H9 (cell line): ENCODE data around the gene ADGRG4. TPM values are rescaled to one million over a fixed set of nuclear protein-coding genes. Genes with fewer than 3 reads are reported as not detected.

Experiments
- DNase-seq: peaks from one replicate; pipeline ENCODE4 v3.0.0-alpha.2; 2017
- H2AFZ ChIP-seq: one replicate; pipeline ENCODE4 v1.6.1; 2013; ENCODE audit warnings: mild to moderate bottlenecking, low read length, control low read depth, moderate library complexity
- H2AK5ac ChIP-seq: 2 replicates; pipeline ENCODE4 v1.6.1; 2013; ENCODE audit warnings: low read length, control low read depth, mixed read lengths; ENCODE audit not compliant: insufficient read length
- H2BK120ac ChIP-seq: one replicate; pipeline ENCODE4 v1.6.1; 2013; ENCODE audit warnings: low read depth, mild to moderate bottlenecking, low read length, control low read depth, inconsistent platforms; ENCODE audit not compliant: poor library complexity, severe bottlenecking
- H2BK12ac ChIP-seq: 2 replicates; pipeline ENCODE4 v1.6.1; 2013; ENCODE audit warnings: low read length, control low read depth, mixed read lengths, low read depth; ENCODE audit not compliant: insufficient read length
- H2BK15ac ChIP-seq: 2 replicates; pipeline ENCODE4 v1.6.1; 2013; ENCODE audit warnings: low read depth, low read length, control low read depth
- H2BK20ac ChIP-seq: one replicate; pipeline ENCODE4 v1.6.1; 2013; ENCODE audit warnings: low read depth, mild to moderate bottlenecking, low read length, control low read depth, inconsistent platforms; ENCODE audit not compliant: poor library complexity, severe bottlenecking
- H2BK5ac ChIP-seq: 2 replicates; pipeline ENCODE4 v1.6.1; 2013; ENCODE audit warnings: low read length, control low read depth, mixed read lengths; ENCODE audit not compliant: insufficient read length
- H3K14ac ChIP-seq: 2 replicates; pipeline ENCODE4 v1.6.1; 2013; ENCODE audit warnings: low read length, control low read depth; ENCODE audit not compliant: insufficient read depth
- H3K18ac ChIP-seq: 2 replicates; pipeline ENCODE4 v1.6.1; 2013; ENCODE audit warnings: low read depth, mild to moderate bottlenecking, mixed read lengths, low read length, control low read depth; ENCODE audit not compliant: insufficient read length
- H3K23ac ChIP-seq: 2 replicates; pipeline ENCODE4 v1.6.1; 2013; ENCODE audit warnings: low read length, control low read depth, mixed read lengths, low read depth; ENCODE audit not compliant: insufficient read length
- H3K23me2 ChIP-seq: 2 replicates; pipeline ENCODE4 v1.6.1; 2013; ENCODE audit warnings: low read depth, mild to moderate bottlenecking, mixed read lengths, low read length, control low read depth; ENCODE audit not compliant: insufficient read length, poor library complexity, severe bottlenecking
- H3K27ac ChIP-seq: 2 replicates; pipeline ENCODE4 v1.5.1; 2013; ENCODE audit warnings: low read length, control low read depth, mixed read lengths, low read depth; ENCODE audit not compliant: insufficient read length
- H3K27me3 ChIP-seq: 2 replicates; pipeline ENCODE4 v1.6.1; 2013; ENCODE audit warnings: low read length, control low read depth, inconsistent platforms; ENCODE audit not compliant: insufficient read depth
- H3K4ac ChIP-seq: 2 replicates; pipeline ENCODE4 v1.6.1; 2013; ENCODE audit warnings: low read depth, mild to moderate bottlenecking, control low read depth, inconsistent platforms, low read length, moderate library complexity
- H3K4me1 ChIP-seq: 2 replicates; pipeline ENCODE4 v1.6.1; 2013; ENCODE audit warnings: low read length, control low read depth, inconsistent platforms; ENCODE audit not compliant: insufficient read depth
- H3K4me2 ChIP-seq: 2 replicates; pipeline ENCODE4 v1.6.1; 2013; ENCODE audit warnings: low read length, control low read depth, mixed read lengths; ENCODE audit not compliant: insufficient read length, insufficient read depth
- H3K56ac ChIP-seq: 2 replicates; pipeline ENCODE4 v1.6.1; 2013; ENCODE audit warnings: low read depth, mild to moderate bottlenecking, mixed read lengths, low read length, control low read depth; ENCODE audit not compliant: insufficient read length
- H3K79me1 ChIP-seq: 2 replicates; pipeline ENCODE4 v1.6.1; 2013; ENCODE audit warnings: low read depth, mild to moderate bottlenecking, moderate library complexity, low read length, control low read depth, inconsistent platforms; ENCODE audit not compliant: insufficient read depth, poor library complexity, severe bottlenecking
- H3K79me2 ChIP-seq: 2 replicates; pipeline ENCODE4 v1.6.1; 2013; ENCODE audit warnings: low read length, control low read depth, inconsistent platforms; ENCODE audit not compliant: insufficient read depth
- H3K9ac ChIP-seq: 2 replicates; pipeline ENCODE4 v1.6.1; 2013; ENCODE audit warnings: low read length, control low read depth, mixed read lengths; ENCODE audit not compliant: insufficient read length; ENCODE audit errors: extremely low read depth
- H3K9me3 ChIP-seq: one replicate; pipeline ENCODE4 v1.6.1; 2013; ENCODE audit warnings: low read depth, low read length, inconsistent platforms; ENCODE audit not compliant: control insufficient read depth
- H3T11ph ChIP-seq: one replicate; pipeline ENCODE4 v1.6.1; 2013; ENCODE audit warnings: mild to moderate bottlenecking, low read length, control low read depth, inconsistent platforms
- H4K20me1 ChIP-seq: one replicate; pipeline ENCODE4 v1.6.1; 2013; ENCODE audit not compliant: control insufficient read depth, insufficient read length, insufficient read depth
- H4K5ac ChIP-seq: 2 replicates; pipeline ENCODE4 v1.6.1; 2013; ENCODE audit warnings: low read depth, mild to moderate bottlenecking, mixed read lengths, low read length, control low read depth; ENCODE audit not compliant: insufficient read length
- H4K8ac ChIP-seq: replicated peaks from 2 replicates; pipeline ENCODE4 v1.6.1; 2013; ENCODE audit warnings: low read length, control low read depth, mixed read lengths, low read depth; ENCODE audit not compliant: insufficient read length
- H4K91ac ChIP-seq: 2 replicates; pipeline ENCODE4 v1.6.1; 2013; ENCODE audit warnings: low read depth, mild to moderate bottlenecking, moderate library complexity, mixed read lengths, low read length, control low read depth; ENCODE audit not compliant: insufficient read length
- H3K27ac Mint-ChIP-seq, 3 experiments: 2 replicates in 2 of 3; 3 replicates in 1 of 3; pipeline ENCODE4 v1.8.0; 2020 to 2021; ENCODE audit warnings: mixed read lengths in 3 of 3, mild to moderate bottlenecking in 1 of 3, moderate library complexity in 1 of 3
- H3K27me3 Mint-ChIP-seq: 2 replicates; pipeline ENCODE4 v1.8.0; 2021; ENCODE audit warnings: low read depth, mild to moderate bottlenecking, moderate library complexity, mixed read lengths
- H3K36me3 Mint-ChIP-seq, 3 experiments: 2 replicates in 2 of 3; 3 replicates in 1 of 3; pipeline ENCODE4 v1.8.0; 2020 to 2021; ENCODE audit warnings: low read depth in 3 of 3, mixed read lengths in 3 of 3; ENCODE audit not compliant: insufficient read depth in 1 of 3
- H3K4me1 Mint-ChIP-seq, 2 experiments: 2 replicates each; pipeline ENCODE4 v1.8.0; 2020; ENCODE audit warnings: mixed read lengths in 2 of 2
- H3K4me3 Mint-ChIP-seq, 2 experiments: 2 replicates in 1 of 2; 3 replicates in 1 of 2; pipeline ENCODE4 v1.8.0; 2020 to 2021; ENCODE audit warnings: mild to moderate bottlenecking in 2 of 2, mixed read lengths in 2 of 2, moderate library complexity in 1 of 2
- H3K9me3 Mint-ChIP-seq, 2 experiments: 2 replicates in 1 of 2; 3 replicates in 1 of 2; pipeline ENCODE4 v1.8.0; 2020; ENCODE audit warnings: mild to moderate bottlenecking in 2 of 2, mixed read lengths in 2 of 2, moderate library complexity in 1 of 2
- WGBS: extraction: QIAGEN DNeasy Blood & Tissue Kit; methylation state at CpG from one replicate; pipeline ENCODE4 v1.1.7; 2013; ENCODE audit warnings: missing lambda C conversion rate, low lambda C conversion rate, mixed read lengths; ENCODE audit not compliant: insufficient read length; ENCODE audit errors: extremely low coverage; 5-methylcytosine and 5-hydroxymethylcytosine counted together
- total RNA-seq: library from RNA; stranded (reverse); gene quantifications from 2 replicates; pipeline ENCODE4 v1.2.1, GENCODE V29; 2021
- TF ChIP-seq, protein P1 (sequence below): fragments of 200-600 bp; sonication (generic); conservative IDR thresholded peaks from 3 replicates; pipeline ENCODE4 v1.8.0; 2021; ENCODE audit warnings: antibody characterized with exemption, mild to moderate bottlenecking

ADGRG4 gene
- total RNA-seq, 1 experiment from 2014 or later, result not detected

- Histone ChIP-seq H3K79me1 (no peaks in the 10 kb centered on the region), H2AFZ (no peak overlapping the region), H3K18ac (no peak overlapping the region), H4K5ac (no peak overlapping the region), H3K27ac (no peak overlapping the region), H3K9me3 (peaks cover 13% of the 10 kb centered on the region), H3K4me1 (no peaks in the 10 kb centered on the region), H4K91ac (no peak overlapping the region), H3K23me2 (no peaks in the 10 kb centered on the region), H3K23ac (no peak overlapping the region), H3T11ph (no peak overlapping the region), H3K56ac (no peak overlapping the region), H3K27me3 (no peaks in the 10 kb centered on the region), H3K9ac (no peak overlapping the region), H3K4ac (no peak overlapping the region), H2BK12ac (no peak overlapping the region), H2AK5ac (no peak overlapping the region), H4K8ac (no peak overlapping the region), H2BK5ac (no peak overlapping the region), H2BK20ac (no peak overlapping the region), H4K20me1 (no peaks in the 10 kb centered on the region), H3K14ac (no peak overlapping the region), H3K4me2 (no peak overlapping the region), H2BK15ac (no peak overlapping the region), H2BK120ac (no peak overlapping the region), H3K79me2 (no peaks in the 10 kb centered on the region)
- no peaks in the 10 kb centered on the region; a peak in 2 of 7 replicates for H3K36me3 Mint-ChIP-seq
- TF ChIP-seq, protein P1, sequence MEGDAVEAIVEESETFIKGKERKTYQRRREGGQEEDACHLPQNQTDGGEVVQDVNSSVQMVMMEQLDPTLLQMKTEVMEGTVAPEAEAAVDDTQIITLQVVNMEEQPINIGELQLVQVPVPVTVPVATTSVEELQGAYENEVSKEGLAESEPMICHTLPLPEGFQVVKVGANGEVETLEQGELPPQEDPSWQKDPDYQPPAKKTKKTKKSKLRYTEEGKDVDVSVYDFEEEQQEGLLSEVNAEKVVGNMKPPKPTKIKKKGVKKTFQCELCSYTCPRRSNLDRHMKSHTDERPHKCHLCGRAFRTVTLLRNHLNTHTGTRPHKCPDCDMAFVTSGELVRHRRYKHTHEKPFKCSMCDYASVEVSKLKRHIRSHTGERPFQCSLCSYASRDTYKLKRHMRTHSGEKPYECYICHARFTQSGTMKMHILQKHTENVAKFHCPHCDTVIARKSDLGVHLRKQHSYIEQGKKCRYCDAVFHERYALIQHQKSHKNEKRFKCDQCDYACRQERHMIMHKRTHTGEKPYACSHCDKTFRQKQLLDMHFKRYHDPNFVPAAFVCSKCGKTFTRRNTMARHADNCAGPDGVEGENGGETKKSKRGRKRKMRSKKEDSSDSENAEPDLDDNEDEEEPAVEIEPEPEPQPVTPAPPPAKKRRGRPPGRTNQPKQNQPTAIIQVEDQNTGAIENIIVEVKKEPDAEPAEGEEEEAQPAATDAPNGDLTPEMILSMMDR, result no peak
- no peak overlapping the region for H3K27ac Mint-ChIP-seq
- DNase-seq, result no peak
- no CpG with 5 or more reads among the region's 2 CpGs for WGBS
- H3K4me1 Mint-ChIP-seq, result no peaks in the 10 kb centered on the region
- H3K4me3 Mint-ChIP-seq, result no peak overlapping the region
- peaks cover under 1% of the 10 kb centered on the region for H3K27me3 Mint-ChIP-seq
- peaks cover 37 to 42% of the 10 kb centered on the region in 2 experiments for H3K9me3 Mint-ChIP-seq
These were observed 28.2 kb downstream of the ADGRG4 start for GRCh38 chrX:136328933-136329332.
